GM19023 (cell line): ENCODE measurements around the gene NRL.

ENCODE experiments used
- ATAC-seq: cut with Tn5 transposase; IDR thresholded peaks from one replicate; pipeline ENCODE4 v1.9.1; 2021; ENCODE audit warnings: mild to moderate bottlenecking, moderate library complexity; ENCODE audit not compliant: unreplicated experiment

The NRL gene

DNA sequence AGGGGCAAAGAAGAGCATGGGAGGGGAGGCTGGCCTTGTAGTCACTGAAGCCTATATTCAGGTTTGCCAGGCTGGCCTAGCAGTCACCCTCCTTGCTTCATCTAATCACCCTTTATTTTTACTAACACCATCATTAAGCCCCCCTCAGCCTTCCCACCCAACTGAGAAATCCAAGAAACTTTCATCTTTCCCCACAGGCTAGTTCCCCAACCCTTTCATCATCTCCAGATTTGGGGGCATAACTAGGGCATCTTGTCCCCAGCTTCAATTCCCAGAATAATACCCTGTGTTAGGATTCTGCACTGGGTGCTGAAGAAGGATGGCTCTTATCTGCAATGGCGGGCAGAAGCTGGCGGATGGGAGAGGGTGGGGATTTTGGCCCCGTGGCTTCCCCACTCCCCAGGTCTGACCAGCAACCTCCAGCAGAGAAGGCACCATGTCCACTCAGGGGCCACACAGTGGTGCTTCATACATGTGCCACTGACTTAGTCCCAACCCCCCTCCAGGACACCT is 13.7 kb downstream of the NRL start:
- no peak for ATAC-seq

DNA sequence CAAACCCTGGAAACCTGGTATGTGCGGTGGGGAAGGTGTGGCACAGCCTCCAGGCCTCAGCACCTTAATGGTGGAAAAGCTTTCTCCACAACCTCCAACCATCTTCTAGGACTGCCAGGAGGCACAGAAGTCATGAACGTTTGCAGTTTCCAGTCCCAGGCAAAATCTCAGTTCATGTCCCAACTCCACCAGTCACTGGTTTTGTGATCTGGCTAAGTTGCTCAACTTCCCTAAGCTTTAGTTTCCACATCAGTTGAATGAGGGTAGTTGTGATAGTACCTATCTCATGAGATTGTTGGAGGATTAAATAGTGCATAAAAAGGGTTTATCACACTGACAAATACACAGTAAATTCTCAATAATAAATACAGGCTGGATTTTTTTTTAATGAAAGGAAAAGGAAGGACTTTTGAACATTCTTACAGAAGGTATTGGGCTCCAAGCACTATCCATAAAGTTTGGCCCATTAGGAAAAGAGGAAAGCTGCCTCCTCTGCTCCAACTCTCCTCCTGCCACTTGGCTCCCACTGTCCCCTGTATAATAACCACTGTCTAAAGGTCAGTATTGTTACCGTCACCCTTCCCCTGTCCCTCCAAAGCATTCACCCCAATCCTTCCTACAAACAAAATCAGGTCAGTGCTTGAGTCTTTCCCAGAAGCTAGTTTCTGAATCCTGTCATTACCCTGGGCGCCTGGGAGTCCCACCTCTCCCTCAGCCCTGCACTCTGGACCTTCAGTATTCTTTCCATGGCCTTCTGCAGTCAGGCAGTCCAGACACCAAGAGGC is 14.4 kb downstream of the NRL start:
- ATAC-seq, result no peak

DNA sequence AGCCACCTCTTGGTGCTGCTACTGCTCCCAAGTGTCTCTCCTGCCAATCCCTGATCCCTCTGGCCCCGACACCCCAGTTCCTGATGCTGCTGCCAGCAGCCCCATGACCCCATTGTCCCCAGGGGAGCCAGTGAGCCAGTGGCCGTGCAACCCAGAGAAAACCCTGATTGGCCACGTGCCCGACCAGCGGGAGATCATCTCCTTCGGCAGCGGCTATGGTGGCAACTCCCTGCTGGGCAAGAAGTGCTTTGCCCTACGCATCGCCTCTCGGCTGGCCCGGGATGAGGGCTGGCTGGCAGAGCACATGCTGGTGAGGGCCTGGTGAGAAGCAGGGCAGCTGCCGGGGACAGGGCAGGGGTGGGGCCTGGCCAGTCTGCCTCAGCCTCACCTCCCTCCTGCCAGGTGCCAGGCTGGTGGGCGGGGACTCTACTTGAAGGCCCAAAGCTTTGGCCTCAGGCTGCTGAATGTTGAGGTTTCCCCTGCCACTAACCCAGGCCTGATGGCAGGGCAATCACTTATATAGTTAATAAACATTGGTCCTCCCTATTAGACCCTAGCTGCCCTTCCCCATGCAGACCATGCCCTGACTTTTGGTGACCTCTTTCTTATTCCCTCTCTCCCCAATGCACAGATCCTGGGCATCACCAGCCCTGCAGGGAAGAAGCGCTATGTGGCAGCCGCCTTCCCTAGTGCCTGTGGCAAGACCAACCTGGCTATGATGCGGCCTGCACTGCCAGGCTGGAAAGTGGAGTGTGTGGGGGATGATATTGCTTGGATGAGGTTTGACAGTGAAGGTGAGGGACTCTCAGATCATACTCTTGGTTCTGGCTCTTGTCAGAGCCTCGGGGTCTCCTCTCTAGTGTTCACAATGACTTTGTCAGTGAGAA is 15.6 kb downstream of the NRL start:
- no peak for ATAC-seq

DNA sequence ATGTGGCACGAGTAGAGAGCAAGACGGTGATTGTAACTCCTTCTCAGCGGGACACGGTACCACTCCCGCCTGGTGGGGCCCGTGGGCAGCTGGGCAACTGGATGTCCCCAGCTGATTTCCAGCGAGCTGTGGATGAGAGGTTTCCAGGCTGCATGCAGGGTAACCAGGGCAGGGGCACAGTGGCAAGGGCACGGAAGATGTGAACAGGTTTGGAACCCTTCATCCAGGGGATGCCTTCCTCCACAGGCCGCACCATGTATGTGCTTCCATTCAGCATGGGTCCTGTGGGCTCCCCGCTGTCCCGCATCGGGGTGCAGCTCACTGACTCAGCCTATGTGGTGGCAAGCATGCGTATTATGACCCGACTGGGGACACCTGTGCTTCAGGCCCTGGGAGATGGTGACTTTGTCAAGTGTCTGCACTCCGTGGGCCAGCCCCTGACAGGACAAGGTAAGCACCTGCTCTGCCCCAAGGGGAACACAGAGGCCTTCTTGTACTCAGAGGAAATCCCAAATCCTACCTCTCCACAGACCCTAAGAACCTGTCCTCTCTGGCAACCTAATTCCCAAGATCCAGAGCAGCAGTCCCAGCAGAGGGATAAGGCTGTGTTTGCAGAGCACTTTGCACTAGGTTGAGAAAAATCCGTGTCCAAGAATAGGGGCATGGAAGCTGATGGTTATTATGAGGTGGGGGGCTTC is 16.4 kb downstream of the NRL start:
- no peak for ATAC-seq

DNA sequence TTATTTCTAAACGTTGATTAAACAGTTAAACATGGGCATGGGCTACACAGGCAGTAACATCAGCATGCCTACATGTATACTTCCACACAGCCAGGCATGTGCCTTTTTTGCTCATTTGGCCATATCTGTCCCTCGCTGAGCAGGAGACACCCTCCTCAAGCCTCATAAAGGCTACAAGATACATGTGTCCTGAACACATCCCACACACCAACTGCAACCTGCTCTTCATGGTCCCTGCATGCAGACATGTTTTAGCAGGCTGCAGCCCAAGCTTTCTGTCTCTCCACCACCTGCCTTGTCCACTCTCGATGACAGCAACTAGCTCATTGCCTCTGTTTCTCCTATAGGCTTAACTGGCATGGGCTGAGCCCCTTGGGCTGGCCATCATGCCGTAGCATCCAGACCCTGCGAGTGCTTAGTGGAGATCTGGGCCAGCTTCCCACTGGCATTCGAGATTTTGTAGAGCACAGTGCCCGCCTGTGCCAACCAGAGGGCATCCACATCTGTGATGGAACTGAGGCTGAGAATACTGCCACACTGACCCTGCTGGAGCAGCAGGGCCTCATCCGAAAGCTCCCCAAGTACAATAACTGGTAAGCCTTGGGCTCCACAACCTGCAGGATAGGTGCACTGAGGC is 18.1 kb downstream of the NRL start:
- ATAC-seq, result no peak

DNA sequence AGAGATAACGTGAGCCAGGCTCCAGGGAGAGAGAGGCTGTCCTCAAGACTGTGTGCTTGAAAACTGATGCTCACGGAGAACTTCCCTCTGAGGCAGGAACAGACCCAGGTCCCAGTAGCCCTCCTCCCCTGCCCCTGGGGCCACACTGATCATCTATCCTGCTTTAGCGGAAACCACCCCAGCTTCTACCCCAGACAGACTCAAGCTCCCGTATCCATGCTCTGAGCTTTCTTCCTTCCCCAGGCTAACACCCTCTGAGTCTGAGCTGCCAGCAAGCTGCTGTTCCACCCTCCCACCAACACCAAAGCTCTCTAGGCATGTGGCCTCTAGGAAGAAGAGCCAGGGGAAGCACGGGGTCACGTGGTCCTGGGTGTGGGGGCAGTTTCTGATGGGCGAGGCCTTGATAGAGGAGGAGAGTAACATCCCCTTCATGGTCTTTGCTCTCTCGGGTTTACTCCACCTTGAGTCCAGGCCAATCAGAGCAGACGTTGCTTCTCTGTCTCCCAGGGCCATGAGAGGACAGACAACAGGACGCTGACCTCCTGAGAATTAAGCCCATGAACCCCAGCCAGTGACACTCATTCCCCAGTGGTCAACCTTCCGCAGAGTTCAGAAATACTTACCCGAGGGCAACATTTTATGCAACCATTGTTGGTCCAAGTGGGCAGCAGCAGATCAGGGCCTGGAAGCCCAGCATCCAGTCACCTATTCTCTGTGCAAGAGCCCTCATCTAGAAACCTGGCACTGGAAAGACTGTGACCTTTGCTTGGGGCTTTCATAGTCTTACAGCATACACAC is 19.3 kb downstream of the NRL start:
- ATAC-seq, result peak; percentile 67

DNA sequence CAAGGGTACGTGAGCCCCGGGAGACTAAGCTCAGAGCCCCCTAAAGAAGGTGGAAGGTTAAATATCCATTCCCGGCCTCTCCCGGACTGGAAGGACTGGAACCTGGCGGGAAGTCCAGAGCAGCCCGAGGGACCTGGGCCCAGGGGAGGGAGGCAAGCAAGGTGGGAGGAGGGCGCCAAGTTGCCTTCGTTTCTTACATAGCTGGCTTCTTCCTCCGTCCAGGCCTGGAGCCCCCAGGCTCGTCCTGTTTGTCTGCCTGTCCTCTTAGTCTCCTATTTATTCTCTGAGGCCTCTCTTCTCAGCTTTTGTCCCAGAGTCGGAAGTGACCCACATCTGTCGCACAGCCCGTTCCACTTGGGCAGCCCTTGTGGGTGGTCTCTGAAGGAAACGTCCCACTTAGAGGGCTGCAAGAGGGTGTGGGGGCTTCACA is 19.9 kb downstream of the NRL start:
- no peak for ATAC-seq

DNA sequence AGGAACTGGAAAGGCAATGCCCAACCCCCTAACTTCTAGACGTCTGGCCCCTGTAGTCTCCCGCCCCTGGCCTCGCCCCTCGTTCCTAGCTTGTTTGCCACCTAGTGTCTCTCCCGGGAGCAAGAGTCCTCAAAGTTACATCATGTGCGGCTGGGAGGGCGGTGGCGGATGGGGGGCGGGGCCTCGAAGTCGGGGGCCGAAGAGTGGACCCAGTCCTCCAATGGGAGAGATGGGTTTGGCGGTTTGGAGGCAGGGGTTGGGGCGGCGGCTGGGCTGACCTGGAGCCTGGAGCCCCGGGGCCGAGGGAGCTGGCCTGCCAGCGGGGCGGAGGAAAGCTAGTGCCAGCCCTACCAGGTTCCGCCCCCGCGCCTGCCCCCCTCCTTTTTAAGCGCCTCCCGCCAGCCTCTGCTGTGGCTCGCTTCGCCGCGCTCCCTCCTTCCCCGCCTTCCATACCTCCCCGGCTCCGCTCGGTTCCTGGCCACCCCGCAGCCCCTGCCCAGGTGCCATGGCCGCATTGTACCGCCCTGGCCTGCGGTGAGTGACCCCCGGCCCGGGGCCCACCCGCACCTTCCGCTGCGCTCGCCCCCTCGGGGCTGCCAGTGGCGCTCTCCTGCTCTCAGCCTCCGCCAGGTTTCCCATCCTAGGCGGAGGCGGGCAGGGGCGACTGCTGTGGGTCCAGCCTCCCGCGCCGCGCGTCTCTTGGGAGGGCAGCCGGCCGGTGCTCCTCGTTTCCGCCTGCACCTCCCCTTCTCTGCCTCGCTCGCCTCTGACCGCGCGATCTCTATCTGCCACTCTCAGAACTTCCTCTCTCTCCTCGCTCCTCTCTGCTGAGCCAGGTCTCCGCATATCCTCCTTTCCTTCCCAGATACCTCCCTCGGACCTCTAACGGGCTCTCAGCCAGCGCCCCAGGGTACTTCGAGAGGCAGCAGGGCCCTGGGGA is 20.6 kb downstream of the NRL start, which contains the start of gene PCK2:
PCK2 (plus strand) TSS at position 411 of the 940 bp plus-strand sequence; CDS start at position 506, 95 bp downstream.
- peak; percentile 51 for ATAC-seq

DNA sequence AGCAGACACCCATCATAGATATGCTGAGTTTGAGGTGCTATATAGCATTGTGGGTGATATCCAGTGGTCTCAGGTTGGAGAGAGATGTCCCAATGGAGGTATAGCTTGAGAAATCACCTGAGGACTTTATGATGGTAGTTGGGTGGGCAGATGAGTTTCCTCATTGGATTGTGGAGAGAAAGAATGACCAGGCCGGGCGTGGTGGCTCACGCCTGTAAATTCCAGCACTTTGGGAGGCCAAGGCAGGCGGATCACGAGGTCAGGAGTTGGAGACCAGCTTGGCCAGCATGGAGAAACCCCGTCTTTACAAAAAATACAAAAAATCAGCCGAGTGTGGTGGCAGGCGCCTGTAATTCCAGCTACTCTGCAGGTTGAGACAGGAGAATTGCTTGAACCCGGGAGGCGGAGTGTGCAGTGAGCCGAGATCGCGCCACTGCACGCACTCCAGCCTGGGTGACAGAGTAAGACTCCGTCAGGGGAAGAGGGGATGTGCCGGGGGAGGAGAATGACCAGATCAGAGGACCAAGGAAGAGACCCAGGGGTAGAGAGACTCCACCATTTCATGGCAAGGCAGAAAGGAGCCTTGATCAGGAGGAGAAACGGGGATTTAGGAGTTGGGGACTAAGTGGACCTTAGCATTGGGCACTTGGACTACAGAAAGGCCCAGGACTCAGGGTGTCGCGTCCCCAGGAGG is 21.4 kb downstream of the NRL start:
- no peak for ATAC-seq

DNA sequence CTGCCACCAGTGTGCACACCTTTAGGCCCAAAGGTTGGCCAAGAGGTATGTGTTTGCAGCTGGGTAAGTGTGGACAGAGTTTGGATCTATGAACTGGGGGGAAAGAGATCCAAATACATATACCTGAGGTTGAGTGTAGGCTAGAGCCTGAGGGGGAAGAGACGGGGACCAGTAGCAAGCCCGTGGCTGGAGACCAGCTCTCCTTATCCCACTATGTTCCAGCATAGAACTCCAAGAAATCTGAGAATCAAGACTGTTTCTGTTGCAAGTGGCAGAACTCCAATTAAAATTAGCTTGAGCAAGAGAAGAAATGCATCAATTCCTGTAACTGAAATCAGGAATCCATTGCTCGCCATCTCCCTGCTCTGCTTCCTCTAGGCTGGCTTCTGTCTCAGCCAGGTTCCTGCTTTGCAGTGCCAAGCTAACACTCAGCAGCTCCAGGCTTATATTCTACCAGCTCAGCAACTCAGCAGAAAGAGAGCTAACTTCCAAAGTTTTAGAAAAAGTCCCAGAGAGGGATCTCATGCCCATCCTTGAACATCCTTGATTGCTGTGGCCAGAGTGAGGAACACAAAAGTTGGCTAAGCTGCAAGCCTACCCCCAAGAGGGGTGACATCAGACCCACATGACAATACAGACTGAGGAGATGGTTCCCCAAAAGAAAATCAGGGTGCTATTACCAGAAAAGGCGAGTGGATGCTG is 22.1 kb downstream of the NRL start:
- no peak for ATAC-seq

DNA sequence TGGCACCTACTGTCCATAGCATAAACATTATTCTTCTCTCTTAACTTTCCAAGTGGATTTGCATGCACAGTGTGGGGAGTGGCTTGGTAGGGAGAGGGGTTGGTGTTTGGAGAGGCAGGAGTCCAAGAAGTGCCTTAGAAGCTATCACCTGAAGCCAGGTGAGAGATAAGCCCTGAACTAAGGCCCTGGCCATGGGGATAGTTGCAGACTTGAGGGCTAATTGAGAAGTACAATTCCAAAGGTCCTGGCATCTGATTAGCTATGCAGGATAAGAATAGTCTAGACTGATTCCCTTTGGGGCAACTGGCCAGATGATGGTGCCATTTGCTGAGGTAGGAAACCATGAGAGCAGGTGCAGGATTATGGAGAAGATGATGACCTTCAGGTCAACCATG is 22.6 kb downstream of the NRL start:
- no peak for ATAC-seq

DNA sequence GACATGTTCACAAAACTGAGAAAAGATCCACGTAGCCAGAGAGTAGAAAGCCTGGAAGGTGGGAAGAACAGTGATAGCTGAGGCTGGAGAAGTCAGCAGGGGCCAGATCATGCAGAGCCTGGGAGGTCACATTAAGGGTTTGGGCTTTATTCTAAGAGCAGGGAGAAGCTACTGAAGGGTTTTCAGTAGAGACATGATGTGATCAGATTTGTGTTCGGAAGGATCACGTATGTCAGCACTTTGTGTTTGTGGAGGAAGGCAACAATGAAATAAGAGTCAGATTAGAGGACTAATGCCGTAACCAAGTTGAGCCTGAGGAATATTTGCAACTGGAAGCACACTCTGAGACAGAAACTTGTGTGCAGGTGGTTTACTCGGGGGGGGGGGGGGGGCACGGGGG is 24.9 kb downstream of the NRL start:
- ATAC-seq, result no peak

DNA sequence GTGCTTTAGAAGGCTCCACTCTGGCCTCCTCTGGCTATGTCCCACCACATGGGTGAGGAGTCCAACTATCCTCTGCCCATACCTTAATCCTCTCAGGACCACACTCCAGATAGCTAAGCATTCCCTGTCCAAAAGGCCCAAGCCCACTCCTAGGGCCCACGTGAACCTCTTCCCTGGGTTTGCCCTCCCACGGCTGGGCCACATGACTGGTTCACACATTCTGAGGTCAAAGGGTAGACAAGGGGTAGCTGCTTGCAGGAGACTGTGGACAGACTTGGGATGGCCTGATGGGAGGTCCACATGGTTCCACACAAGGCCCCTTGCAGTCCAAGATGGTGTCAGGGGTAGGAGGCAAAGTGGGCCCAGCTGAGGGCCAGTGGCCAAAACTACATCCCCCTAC is 26.7 kb downstream of the NRL start:
- ATAC-seq, result no peak

DNA sequence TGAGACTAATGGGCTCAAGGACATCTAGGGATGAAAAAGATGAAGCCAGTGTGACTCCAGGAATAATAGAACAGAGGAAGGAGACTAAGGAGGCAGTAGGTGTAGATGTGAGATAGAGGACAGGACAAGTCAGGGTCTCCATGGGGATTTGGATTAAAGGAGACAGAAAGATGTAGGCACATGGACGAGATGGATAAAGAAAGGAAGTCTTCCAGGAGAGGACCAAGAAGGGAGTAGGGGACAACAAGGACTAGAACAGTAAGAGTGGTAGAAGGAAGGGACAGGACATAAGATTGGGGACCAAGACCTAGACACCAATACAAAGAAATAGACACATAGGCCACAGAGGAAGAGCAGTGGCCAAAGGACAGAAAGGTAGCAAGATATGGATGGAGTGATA is 27.7 kb downstream of the NRL start:
- no peak for ATAC-seq

DNA sequence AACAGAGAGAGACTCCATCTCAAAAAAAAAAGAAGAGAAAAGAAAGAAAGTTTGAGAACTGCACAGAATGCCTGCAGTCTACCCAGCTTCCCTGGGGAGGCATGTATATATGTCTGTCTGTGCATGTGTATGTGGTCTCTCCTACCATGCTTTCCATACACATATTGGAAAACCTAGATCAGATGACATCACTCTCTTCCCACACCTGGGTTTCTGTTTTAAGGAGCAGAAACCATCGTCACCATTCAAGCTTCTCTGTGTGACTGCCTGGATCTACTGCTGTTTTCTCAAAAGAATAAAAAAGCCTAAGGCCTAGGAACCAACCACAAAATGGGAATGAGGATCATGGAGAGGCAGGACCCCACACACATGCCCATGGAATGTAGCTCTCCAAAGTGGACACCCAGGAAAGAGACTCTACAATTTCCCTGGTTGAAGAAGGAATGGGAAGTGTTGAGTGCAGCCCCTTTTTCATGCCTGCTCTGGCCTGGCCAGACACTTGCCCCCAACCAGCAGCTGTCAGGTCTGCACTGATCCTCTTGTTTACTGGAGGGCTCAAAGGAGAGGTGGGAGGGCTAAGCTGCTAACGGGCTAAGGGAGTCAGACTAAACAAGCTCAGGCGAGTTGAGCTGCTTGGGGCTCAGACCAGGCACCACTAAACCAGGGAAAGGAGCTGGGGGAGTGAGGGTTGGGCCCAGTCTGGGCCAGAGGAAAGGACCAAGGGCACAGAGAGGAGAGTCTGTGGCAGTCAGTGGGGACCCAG is 28.4 kb downstream of the NRL start:
- ATAC-seq, result no peak

DNA sequence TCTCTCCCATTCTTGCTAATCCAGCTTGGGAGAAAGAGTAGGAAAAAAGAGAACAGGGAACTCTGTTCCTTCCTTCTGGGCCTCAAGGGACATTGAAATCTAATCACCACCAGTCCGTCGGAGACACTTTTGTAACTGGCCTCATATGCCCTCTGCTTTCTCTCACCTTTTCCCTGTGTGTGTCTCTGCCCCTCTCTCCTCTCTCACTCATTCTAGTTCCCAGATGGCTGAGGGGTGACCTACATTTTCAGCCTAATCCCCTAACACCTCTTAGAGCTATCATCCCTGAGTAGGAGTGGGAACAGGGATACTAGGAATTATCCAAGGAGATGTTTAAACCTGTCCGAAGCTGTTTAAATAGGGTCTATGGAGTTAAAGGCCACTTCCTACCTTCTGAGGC is 29.5 kb downstream of the NRL start:
- no peak for ATAC-seq

DNA sequence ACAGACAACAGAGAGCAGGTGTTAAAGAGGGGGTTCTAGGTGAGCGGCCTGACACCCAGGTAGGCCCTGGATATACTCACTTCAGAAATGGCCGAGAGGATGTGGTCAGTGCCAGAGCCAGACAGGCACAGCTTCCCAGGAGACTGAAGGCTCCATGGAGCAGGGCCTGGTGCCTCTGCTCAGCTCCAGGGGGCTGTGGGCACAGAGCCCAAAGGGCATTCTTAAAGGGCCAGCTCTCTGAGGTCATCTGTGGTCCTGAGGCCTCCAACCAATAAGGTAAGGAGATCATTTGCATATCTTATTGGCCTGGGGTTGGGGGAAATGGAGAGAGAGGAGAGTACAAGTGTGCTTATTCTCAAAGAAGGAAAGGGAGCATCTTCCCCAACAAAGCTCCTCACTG is 30.3 kb downstream of the NRL start:
- ATAC-seq, result no peak
